HG02943 (cell line): ENCODE results near the gene SPOCD1.
"Not testable (repeated sequence)": the region's sequence is repeated elsewhere in the genome, so short reads cannot be mapped to it uniquely, and the experiment has no call there.

Source experiments
- ATAC-seq: cut with Tn5 transposase; IDR thresholded peaks from one replicate; pipeline ENCODE4 v1.9.1; 2021; ENCODE audit warnings: mild to moderate bottlenecking, low read depth, moderate library complexity; ENCODE audit not compliant: unreplicated experiment

Gene SPOCD1

GRCh38 chr1:31830511-31830910 is 14.7 kb upstream of the SPOCD1 start:
- no peak for ATAC-seq

- no peak for ATAC-seq
These were observed 14.2 kb upstream of the SPOCD1 start for GRCh38 chr1:31830065-31830464.

- no peak for ATAC-seq
These were observed 13.3 kb upstream of the SPOCD1 start for GRCh38 chr1:31828926-31829690.

GRCh38 chr1:31828341-31828740 is 12.5 kb upstream of the SPOCD1 start:
- ATAC-seq, result no peak

GRCh38 chr1:31823780-31824179 is 8.0 kb upstream of the SPOCD1 start:
- ATAC-seq, result no peak

GRCh38 chr1:31822766-31823165 is 6.9 kb upstream of the SPOCD1 start:
- ATAC-seq, result no peak

GRCh38 chr1:31820196-31820595 is 4.4 kb upstream of the SPOCD1 start:
- ATAC-seq, result not testable (repeated sequence)

GRCh38 chr1:31818206-31818605 is 2.4 kb upstream of the SPOCD1 start:
- no peak for ATAC-seq

- not testable (repeated sequence) for ATAC-seq
These were observed 1.1 kb upstream of the SPOCD1 start for GRCh38 chr1:31816947-31817346.

GRCh38 chr1:31816501-31816900 is 679 bp upstream of the SPOCD1 start:
- not testable (repeated sequence) for ATAC-seq

- no peak for ATAC-seq
These were observed 546 bp downstream of the SPOCD1 start for GRCh38 chr1:31815307-31815645.

GRCh38 chr1:31814631-31815306 is 1.1 kb downstream of the SPOCD1 start:
- no peak for ATAC-seq

- ATAC-seq, result no peak
These were observed 1.7 kb downstream of the SPOCD1 start for GRCh38 chr1:31814041-31814511.

- ATAC-seq, result no peak
These were observed 3.5 kb downstream of the SPOCD1 start for GRCh38 chr1:31812158-31812829.

GRCh38 chr1:31811605-31812004 is 4.2 kb downstream of the SPOCD1 start:
- ATAC-seq, result no peak

- ATAC-seq, result no peak
These were observed 6.1 kb downstream of the SPOCD1 start for GRCh38 chr1:31809698-31810097.

GRCh38 chr1:31807273-31808048 is 8.4 kb downstream of the SPOCD1 start:
- no peak for ATAC-seq

GRCh38 chr1:31805318-31805717 is 10.5 kb downstream of the SPOCD1 start:
- no peak for ATAC-seq

GRCh38 chr1:31804098-31804497 is 11.7 kb downstream of the SPOCD1 start:
- no peak for ATAC-seq

- ATAC-seq, result no peak
These were observed 12.2 kb downstream of the SPOCD1 start for GRCh38 chr1:31803610-31804009.
